ENCODE measurements around the gene ULBP1.

DNA sequence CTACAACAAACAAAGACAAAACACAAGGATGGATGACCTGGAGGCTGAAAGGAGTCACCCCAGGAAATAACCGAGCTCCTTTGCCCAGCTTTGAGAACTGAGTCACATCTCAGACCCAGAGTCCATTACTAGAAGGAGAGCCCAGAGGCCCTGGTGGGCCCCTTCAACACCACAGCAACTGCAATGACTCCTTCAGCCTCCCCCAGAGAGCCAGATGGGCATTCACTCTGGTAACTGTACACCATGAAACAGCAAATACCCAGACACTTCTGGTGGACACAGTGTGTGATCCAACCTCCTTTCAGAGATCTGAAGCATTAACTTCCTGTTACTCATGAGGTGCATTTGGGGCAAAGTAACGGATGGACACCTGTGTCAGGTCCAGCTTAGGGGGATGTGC, 39.0 kb downstream of the ULBP1 start:
- TF ChIP-seq, protein P1, sequence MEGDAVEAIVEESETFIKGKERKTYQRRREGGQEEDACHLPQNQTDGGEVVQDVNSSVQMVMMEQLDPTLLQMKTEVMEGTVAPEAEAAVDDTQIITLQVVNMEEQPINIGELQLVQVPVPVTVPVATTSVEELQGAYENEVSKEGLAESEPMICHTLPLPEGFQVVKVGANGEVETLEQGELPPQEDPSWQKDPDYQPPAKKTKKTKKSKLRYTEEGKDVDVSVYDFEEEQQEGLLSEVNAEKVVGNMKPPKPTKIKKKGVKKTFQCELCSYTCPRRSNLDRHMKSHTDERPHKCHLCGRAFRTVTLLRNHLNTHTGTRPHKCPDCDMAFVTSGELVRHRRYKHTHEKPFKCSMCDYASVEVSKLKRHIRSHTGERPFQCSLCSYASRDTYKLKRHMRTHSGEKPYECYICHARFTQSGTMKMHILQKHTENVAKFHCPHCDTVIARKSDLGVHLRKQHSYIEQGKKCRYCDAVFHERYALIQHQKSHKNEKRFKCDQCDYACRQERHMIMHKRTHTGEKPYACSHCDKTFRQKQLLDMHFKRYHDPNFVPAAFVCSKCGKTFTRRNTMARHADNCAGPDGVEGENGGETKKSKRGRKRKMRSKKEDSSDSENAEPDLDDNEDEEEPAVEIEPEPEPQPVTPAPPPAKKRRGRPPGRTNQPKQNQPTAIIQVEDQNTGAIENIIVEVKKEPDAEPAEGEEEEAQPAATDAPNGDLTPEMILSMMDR (IDR thresholded peaks at IDR 0.05; ENCODE audit: low read length) = no peak
- no peak for TF ChIP-seq EZH2 (IDR thresholded peaks at IDR 0.05; ENCODE audit: borderline replicate concordance, low read length)

Data from OCI-LY1 (cell line).